Measurements from ENCODE around the gene AMIGO2.

The AMIGO2 gene

GRCh38 chr12:47095446-47096236, 15.9 kb upstream of the AMIGO2 start:
- no peak for DNase-seq

- DNase-seq, result no peak
Measured at GRCh38 chr12:47094804-47095203, 15.0 kb upstream of the AMIGO2 start.

GRCh38 chr12:47091009-47091408, 11.2 kb upstream of the AMIGO2 start:
- DNase-seq, result no peak

- no peak for DNase-seq
Measured at GRCh38 chr12:47088021-47088944, 8.5 kb upstream of the AMIGO2 start.

GRCh38 chr12:47087088-47087688, 7.4 kb upstream of the AMIGO2 start:
- no peak for DNase-seq

- no peak for DNase-seq
Measured at GRCh38 chr12:47085815-47086252, 6.1 kb upstream of the AMIGO2 start.

GRCh38 chr12:47084172-47084571, 4.4 kb upstream of the AMIGO2 start:
- no peak for DNase-seq

GRCh38 chr12:47082796-47083621, 3.2 kb upstream of the AMIGO2 start:
- DNase-seq, result no peak

- DNase-seq, result no peak
Measured at GRCh38 chr12:47082283-47082682, 2.5 kb upstream of the AMIGO2 start.

- DNase-seq, result no peak
Measured at GRCh38 chr12:47080725-47081502, 1.2 kb upstream of the AMIGO2 start.

GRCh38 chr12:47079981-47080724, 394 bp upstream of the AMIGO2 start:
- DNase-seq, result no peak

- DNase-seq, result no peak
Measured at GRCh38 chr12:47078733-47079467, 859 bp downstream of the AMIGO2 start.

- no peak for DNase-seq
Measured at GRCh38 chr12:47078086-47078395, 1.7 kb downstream of the AMIGO2 start.

- DNase-seq, result no peak
Measured at GRCh38 chr12:47077206-47078085, 2.3 kb downstream of the AMIGO2 start.

GRCh38 chr12:47075192-47076084, 4.3 kb downstream of the AMIGO2 start:
- DNase-seq, result no peak

GRCh38 chr12:47074757-47075156, 5.0 kb downstream of the AMIGO2 start:
- DNase-seq, result no peak

- no peak for DNase-seq
Measured at GRCh38 chr12:47073951-47074350, 5.8 kb downstream of the AMIGO2 start.

- DNase-seq, result no peak
Measured at GRCh38 chr12:47071241-47071852, 8.4 kb downstream of the AMIGO2 start.
